ENCODE results near the gene FGFR1OP2.

Gene FGFR1OP2

GRCh38 chr12:27012982-27013255, 74.6 kb downstream of the FGFR1OP2 start:
- ATAC-seq: no peak
- TF ChIP-seq ARNTL (CRISPR knock-in tag; IDR thresholded peaks at IDR 0.05; ENCODE audit: borderline replicate concordance, low read depth): no peak
- TF ChIP-seq TSHZ2 (CRISPR knock-in tag; IDR thresholded peaks at IDR 0.05): no peak
- no peak for TF ChIP-seq GLIS3 (CRISPR knock-in tag; IDR thresholded peaks at IDR 0.05)
- TF ChIP-seq TCF4 (CRISPR knock-in tag; IDR thresholded peaks at IDR 0.05; ENCODE audit: borderline replicate concordance): no peak
- no peak for TF ChIP-seq ZFP3 (CRISPR knock-in tag; IDR thresholded peaks at IDR 0.05)
- no peak for TF ChIP-seq POU6F1 (CRISPR knock-in tag; IDR thresholded peaks at IDR 0.05; ENCODE audit: borderline replicate concordance, low read depth)
- TF ChIP-seq OSR1 (CRISPR knock-in tag; IDR thresholded peaks at IDR 0.05): no peak
- no peak for TF ChIP-seq ZNF565 (CRISPR knock-in tag; conservative IDR thresholded peaks at IDR 0.05; ENCODE audit: low read depth)
- no peak for TF ChIP-seq PPARA (CRISPR knock-in tag; IDR thresholded peaks at IDR 0.05; ENCODE audit: borderline replicate concordance)
- TF ChIP-seq ZFP30 (CRISPR knock-in tag; IDR thresholded peaks at IDR 0.05): no peak
- no peak for TF ChIP-seq BACH2 (CRISPR knock-in tag; IDR thresholded peaks at IDR 0.05; ENCODE audit: borderline replicate concordance)
- no peak for TF ChIP-seq CSDC2 (CRISPR knock-in tag; IDR thresholded peaks at IDR 0.05)
- TF ChIP-seq TOX (CRISPR knock-in tag; IDR thresholded peaks at IDR 0.05; ENCODE audit: borderline replicate concordance): no peak
- no peak for TF ChIP-seq ESRRG (CRISPR knock-in tag; IDR thresholded peaks at IDR 0.05)
- TF ChIP-seq ISL1 (CRISPR knock-in tag; IDR thresholded peaks at IDR 0.05): no peak
- no peak for TF ChIP-seq ZNF70 (CRISPR knock-in tag; IDR thresholded peaks at IDR 0.05)
- TF ChIP-seq, protein P1, sequence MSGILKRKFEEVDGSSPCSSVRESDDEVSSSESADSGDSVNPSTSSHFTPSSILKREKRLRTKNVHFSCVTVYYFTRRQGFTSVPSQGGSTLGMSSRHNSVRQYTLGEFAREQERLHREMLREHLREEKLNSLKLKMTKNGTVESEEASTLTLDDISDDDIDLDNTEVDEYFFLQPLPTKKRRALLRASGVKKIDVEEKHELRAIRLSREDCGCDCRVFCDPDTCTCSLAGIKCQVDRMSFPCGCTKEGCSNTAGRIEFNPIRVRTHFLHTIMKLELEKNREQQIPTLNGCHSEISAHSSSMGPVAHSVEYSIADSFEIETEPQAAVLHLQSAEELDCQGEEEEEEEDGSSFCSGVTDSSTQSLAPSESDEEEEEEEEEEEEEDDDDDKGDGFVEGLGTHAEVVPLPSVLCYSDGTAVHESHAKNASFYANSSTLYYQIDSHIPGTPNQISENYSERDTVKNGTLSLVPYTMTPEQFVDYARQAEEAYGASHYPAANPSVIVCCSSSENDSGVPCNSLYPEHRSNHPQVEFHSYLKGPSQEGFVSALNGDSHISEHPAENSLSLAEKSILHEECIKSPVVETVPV (CRISPR knock-in tag; IDR thresholded peaks at IDR 0.05): no peak

- ATAC-seq: peak; percentile 80
- TF ChIP-seq ARNTL (CRISPR knock-in tag; IDR thresholded peaks at IDR 0.05; ENCODE audit: borderline replicate concordance, low read depth) (no peak), ZFP3 (CRISPR knock-in tag; IDR thresholded peaks at IDR 0.05) (no peak), ZFP30 (CRISPR knock-in tag; IDR thresholded peaks at IDR 0.05) (no peak), POU6F1 (CRISPR knock-in tag; IDR thresholded peaks at IDR 0.05; ENCODE audit: borderline replicate concordance, low read depth) (no peak), CREB5 (CRISPR knock-in tag; IDR thresholded peaks at IDR 0.05; ENCODE audit: low read depth) (no peak), ZNF8 (CRISPR knock-in tag; IDR thresholded peaks at IDR 0.05) (no peak), PPARA (CRISPR knock-in tag; IDR thresholded peaks at IDR 0.05; ENCODE audit: borderline replicate concordance) (no peak), SNAI2 (CRISPR knock-in tag; IDR thresholded peaks at IDR 0.05) (no peak), OSR1 (CRISPR knock-in tag; IDR thresholded peaks at IDR 0.05) (no peak), RARB (CRISPR knock-in tag; IDR thresholded peaks at IDR 0.05) (no peak), ESRRG (CRISPR knock-in tag; IDR thresholded peaks at IDR 0.05) (no peak), ISL1 (CRISPR knock-in tag; IDR thresholded peaks at IDR 0.05) (no peak), CSDC2 (CRISPR knock-in tag; IDR thresholded peaks at IDR 0.05) (no peak), TCF4 (CRISPR knock-in tag; IDR thresholded peaks at IDR 0.05; ENCODE audit: borderline replicate concordance) (no peak), GLIS3 (CRISPR knock-in tag; IDR thresholded peaks at IDR 0.05) (no peak), ZC3H10 (CRISPR knock-in tag; IDR thresholded peaks at IDR 0.05) (no peak), TOX (CRISPR knock-in tag; IDR thresholded peaks at IDR 0.05; ENCODE audit: borderline replicate concordance) (no peak), TSHZ2 (CRISPR knock-in tag; IDR thresholded peaks at IDR 0.05) (no peak)
- TF ChIP-seq, protein P2, sequence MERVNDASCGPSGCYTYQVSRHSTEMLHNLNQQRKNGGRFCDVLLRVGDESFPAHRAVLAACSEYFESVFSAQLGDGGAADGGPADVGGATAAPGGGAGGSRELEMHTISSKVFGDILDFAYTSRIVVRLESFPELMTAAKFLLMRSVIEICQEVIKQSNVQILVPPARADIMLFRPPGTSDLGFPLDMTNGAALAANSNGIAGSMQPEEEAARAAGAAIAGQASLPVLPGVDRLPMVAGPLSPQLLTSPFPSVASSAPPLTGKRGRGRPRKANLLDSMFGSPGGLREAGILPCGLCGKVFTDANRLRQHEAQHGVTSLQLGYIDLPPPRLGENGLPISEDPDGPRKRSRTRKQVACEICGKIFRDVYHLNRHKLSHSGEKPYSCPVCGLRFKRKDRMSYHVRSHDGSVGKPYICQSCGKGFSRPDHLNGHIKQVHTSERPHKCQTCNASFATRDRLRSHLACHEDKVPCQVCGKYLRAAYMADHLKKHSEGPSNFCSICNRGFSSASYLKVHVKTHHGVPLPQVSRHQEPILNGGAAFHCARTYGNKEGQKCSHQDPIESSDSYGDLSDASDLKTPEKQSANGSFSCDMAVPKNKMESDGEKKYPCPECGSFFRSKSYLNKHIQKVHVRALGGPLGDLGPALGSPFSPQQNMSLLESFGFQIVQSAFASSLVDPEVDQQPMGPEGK (CRISPR knock-in tag; IDR thresholded peaks at IDR 0.05; ENCODE audit: borderline replicate concordance): no peak
These were observed 75.4 kb downstream of the FGFR1OP2 start for GRCh38 chr12:27013611-27014084.

Data from SK-N-SH treated with all-trans-retinoic acid at 6 μM for 48 hours (cell line).